ENCODE data around the gene NUTM2F. TPM values are rescaled to one million over a fixed set of nuclear protein-coding genes. Genes with fewer than 3 reads are reported as not detected.

The NUTM2F gene
- total and polyA plus RNA-seq, 2 donors (not counting 1 experiment from before 2014, with no cell fraction given), result not detected

DNA sequence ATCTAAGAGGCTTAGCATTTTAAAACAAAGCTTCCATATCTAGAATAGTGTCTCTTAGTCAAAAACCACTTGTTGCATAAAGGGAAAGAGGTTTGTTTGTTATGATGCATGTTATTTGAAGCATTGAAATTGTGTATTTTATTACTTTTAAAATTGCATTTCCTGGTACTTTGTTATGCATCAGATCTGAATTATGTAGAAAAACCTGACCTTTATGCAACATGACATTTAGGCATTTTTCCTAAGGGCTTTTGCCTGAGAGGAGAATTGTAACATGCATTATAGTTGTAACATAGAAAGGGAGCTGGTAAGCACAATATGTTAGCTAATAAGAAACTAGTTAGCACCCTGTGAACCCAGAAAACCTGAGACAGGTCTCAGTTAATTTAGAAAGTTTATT is 47.3 kb downstream of the NUTM2F start:
- CTCF ChIA-PET, result no interaction called here
- Mint-ChIP-seq H3K4me1 (no peaks in the 10 kb centered on the region), H3K27ac (no peak overlapping the region), H3K9me3 (ENCODE audit: insufficient read depth) (peaks cover 5% of the 10 kb centered on the region), H3K4me3 (no peak overlapping the region), H3K27me3 (no peaks in the 10 kb centered on the region)
- no peak for DNase-seq
- Histone ChIP-seq H4K20me1 (ENCODE audit: control insufficient read depth, insufficient read depth, low read length, poor library complexity, severe bottlenecking) (peaks cover 4% of the 10 kb centered on the region), H3K9ac (ENCODE audit: low read length) (no peak overlapping the region), H3K4me1 (ENCODE audit: control insufficient read depth in 2 of 2, insufficient read depth in 2 of 2, low read length in 2 of 2) (no peaks in the 10 kb centered on the region), H3K79me2 (ENCODE audit: control insufficient read depth, insufficient read depth, low read length) (peaks cover 7% of the 10 kb centered on the region), H3K4me3 (ENCODE audit: control extremely low read depth in 1 of 5, extremely low read depth in 1 of 5, insufficient read depth in 1 of 5, low read depth in 2 of 5, low read length in 4 of 5) (no peak overlapping the region), H3K36me3 (replicated peaks in 1 of 2; ENCODE audit: control extremely low read depth in 1 of 2, control insufficient read depth in 1 of 2, extremely low read depth in 1 of 2, insufficient read depth in 2 of 2, low read length in 1 of 2) (peaks cover 7 to 40% of the 10 kb centered on the region in 2 experiments), H3K27ac (ENCODE audit: low read length in 2 of 2) (no peak overlapping the region), H2AFZ (ENCODE audit: insufficient read depth, low read depth, low read length, poor library complexity, severe bottlenecking) (no peak overlapping the region), H3K27me3 (replicated peaks in 1 of 4; ENCODE audit: control extremely low read depth in 1 of 4, control insufficient read depth in 3 of 4, insufficient read depth in 4 of 4, low read length in 3 of 4) (no peaks in the 10 kb centered on the region), H3K4me2 (replicated peaks; ENCODE audit: low read depth, low read length, poor library complexity, severe bottlenecking) (no peak overlapping the region), H3K9me3 (ENCODE audit: control extremely low read depth in 1 of 3, control insufficient read depth in 2 of 3, insufficient read depth in 1 of 3, low read length in 2 of 3) (peaks cover 3 to 12% (median 5%) of the 10 kb centered on the region in 3 donors)
- ATAC-seq (ENCODE audit: low read depth), result no peak
- intact Hi-C loops (cut with micrococcal nuclease), result no loop called here
- no peak for TF ChIP-seq EZH2 (IDR thresholded peaks at IDR 0.05; ENCODE audit: borderline replicate concordance, insufficient read depth, low read depth, low read length, poor library complexity, severe bottlenecking)
- TF ChIP-seq, protein P1, sequence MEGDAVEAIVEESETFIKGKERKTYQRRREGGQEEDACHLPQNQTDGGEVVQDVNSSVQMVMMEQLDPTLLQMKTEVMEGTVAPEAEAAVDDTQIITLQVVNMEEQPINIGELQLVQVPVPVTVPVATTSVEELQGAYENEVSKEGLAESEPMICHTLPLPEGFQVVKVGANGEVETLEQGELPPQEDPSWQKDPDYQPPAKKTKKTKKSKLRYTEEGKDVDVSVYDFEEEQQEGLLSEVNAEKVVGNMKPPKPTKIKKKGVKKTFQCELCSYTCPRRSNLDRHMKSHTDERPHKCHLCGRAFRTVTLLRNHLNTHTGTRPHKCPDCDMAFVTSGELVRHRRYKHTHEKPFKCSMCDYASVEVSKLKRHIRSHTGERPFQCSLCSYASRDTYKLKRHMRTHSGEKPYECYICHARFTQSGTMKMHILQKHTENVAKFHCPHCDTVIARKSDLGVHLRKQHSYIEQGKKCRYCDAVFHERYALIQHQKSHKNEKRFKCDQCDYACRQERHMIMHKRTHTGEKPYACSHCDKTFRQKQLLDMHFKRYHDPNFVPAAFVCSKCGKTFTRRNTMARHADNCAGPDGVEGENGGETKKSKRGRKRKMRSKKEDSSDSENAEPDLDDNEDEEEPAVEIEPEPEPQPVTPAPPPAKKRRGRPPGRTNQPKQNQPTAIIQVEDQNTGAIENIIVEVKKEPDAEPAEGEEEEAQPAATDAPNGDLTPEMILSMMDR (IDR thresholded peaks at IDR 0.05), result no peak
- POLR2A ChIA-PET, result no interaction called here

DNA sequence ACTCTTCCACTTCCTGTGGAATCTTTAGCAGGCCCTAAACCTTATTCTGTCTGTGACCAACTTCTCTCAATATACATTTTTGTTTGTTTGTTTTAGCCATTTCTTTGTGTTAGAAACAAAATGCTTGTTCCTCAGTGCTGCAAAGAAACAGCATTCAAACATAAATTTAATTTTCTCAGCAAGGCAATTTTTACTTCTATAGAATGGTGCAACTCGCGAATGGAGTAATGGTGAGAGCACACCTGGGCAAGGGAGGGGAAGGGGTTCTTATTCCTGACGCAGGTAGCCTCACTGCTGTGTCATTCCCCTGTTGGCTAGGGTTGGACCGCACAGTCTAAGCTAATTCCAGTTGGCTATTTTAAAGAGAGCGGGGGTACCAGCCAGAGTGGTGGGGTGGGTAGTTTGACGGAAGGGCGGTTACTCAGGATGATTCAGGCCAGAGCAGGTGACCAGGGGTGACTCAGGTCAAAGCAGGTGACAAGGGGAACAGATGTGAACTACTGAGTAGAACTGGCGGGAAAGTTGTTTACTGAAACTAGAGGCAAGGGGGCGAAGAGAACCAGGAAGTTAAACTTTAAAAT is 47.9 kb downstream of the NUTM2F start:
- peaks cover 13% of the 10 kb centered on the region for H3K79me2 ChIP-seq (ENCODE audit: control insufficient read depth, insufficient read depth, low read length)
- no peak overlapping the region for H3K27ac ChIP-seq (ENCODE audit: low read length in 2 of 2)
- peaks cover 7 to 40% of the 10 kb centered on the region in 2 experiments for H3K36me3 ChIP-seq (replicated peaks in 1 of 2; ENCODE audit: control extremely low read depth in 1 of 2, control insufficient read depth in 1 of 2, extremely low read depth in 1 of 2, insufficient read depth in 2 of 2, low read length in 1 of 2)
- Mint-ChIP-seq H3K4me3 (no peak overlapping the region), H3K27ac (no peak overlapping the region), H3K4me1 (no peaks in the 10 kb centered on the region), H3K9me3 (ENCODE audit: insufficient read depth) (peaks cover 5% of the 10 kb centered on the region), H3K27me3 (no peaks in the 10 kb centered on the region)
- H3K27me3 ChIP-seq (replicated peaks in 1 of 4; ENCODE audit: control extremely low read depth in 1 of 4, control insufficient read depth in 3 of 4, insufficient read depth in 4 of 4, low read length in 3 of 4), result no peaks in the 10 kb centered on the region
- H2AFZ ChIP-seq (ENCODE audit: insufficient read depth, low read depth, low read length, poor library complexity, severe bottlenecking), result no peak overlapping the region
- intact Hi-C loops (cut with micrococcal nuclease), result no loop called here
- TF ChIP-seq, protein P1 (IDR thresholded peaks at IDR 0.05), result no peak
- no peak for TF ChIP-seq EZH2 (IDR thresholded peaks at IDR 0.05; ENCODE audit: borderline replicate concordance, insufficient read depth, low read depth, low read length, poor library complexity, severe bottlenecking)
- no peak overlapping the region for H3K4me3 ChIP-seq (ENCODE audit: control extremely low read depth in 1 of 5, extremely low read depth in 1 of 5, insufficient read depth in 1 of 5, low read depth in 2 of 5, low read length in 4 of 5)
- ChIA-PET POLR2A (no interaction called here), CTCF (no interaction called here)
- 98% methylated on average over 6 of the region's 9 CpGs for WGBS (ENCODE audit: insufficient coverage)
- no peak overlapping the region for H3K9ac ChIP-seq (ENCODE audit: low read length)
- H3K4me1 ChIP-seq (ENCODE audit: control insufficient read depth in 2 of 2, insufficient read depth in 2 of 2, low read length in 2 of 2), result no peaks in the 10 kb centered on the region
- ATAC-seq (ENCODE audit: low read depth) (no peak), DNase-seq (no peak)
- no peak overlapping the region for H3K4me2 ChIP-seq (replicated peaks; ENCODE audit: low read depth, low read length, poor library complexity, severe bottlenecking)
- H4K20me1 ChIP-seq (ENCODE audit: control insufficient read depth, insufficient read depth, low read length, poor library complexity, severe bottlenecking), result peaks cover 4% of the 10 kb centered on the region
- peaks cover 3 to 12% (median 5%) of the 10 kb centered on the region in 3 donors for H3K9me3 ChIP-seq (ENCODE audit: control extremely low read depth in 1 of 3, control insufficient read depth in 2 of 3, insufficient read depth in 1 of 3, low read length in 2 of 3)

Data from B cell (primary cell).